Measurements from ENCODE around the gene LRP2.

The LRP2 gene

GRCh38 chr2:169388161-169388560 lies 25.8 kb upstream of the LRP2 start:
- Histone ChIP-seq H3K9me3 (ENCODE audit: control extremely low read depth in 1 of 5, control insufficient read depth in 4 of 5, insufficient read depth in 2 of 5, low read depth in 1 of 5, low read length in 4 of 5) (no peaks in the 10 kb centered on the region), H3K4me1 (ENCODE audit: control extremely low read depth in 1 of 4, control insufficient read depth in 4 of 4, insufficient read depth in 4 of 4, low read length in 3 of 4) (no peaks in the 10 kb centered on the region), H3K27ac (ENCODE audit: insufficient read depth in 1 of 2, low read depth in 1 of 2, low read length in 2 of 2, poor library complexity in 1 of 2, severe bottlenecking in 2 of 2) (no peak overlapping the region), H3K36me3 (ENCODE audit: control insufficient read depth in 4 of 4, insufficient read depth in 4 of 4, low read length in 3 of 4) (no peaks in the 10 kb centered on the region), H3K27me3 (replicated peaks in 2 of 5; ENCODE audit: control insufficient read depth in 4 of 5, insufficient read depth in 5 of 5, low read length in 4 of 5) (no peaks in the 10 kb centered on the region), H3K4me3 (ENCODE audit: control insufficient read depth in 1 of 7, extremely low read depth in 1 of 7, insufficient read depth in 4 of 7, low read depth in 2 of 7, low read length in 6 of 7) (no peak overlapping the region)
- CTCF ChIA-PET = interaction anchor here (1.2 kb wide), 1 partner anchor 11 kb away, joined by 3 read pairs; no protein-coding TSS in a partner anchor
- WGBS (ENCODE audit: insufficient coverage) = 67% methylated on average over 3 of the region's 3 CpGs
- POLR2A ChIA-PET = no interaction called here
- no peak for DNase-seq

GRCh38 chr2:169386722-169387121 lies 24.4 kb upstream of the LRP2 start:
- ChIA-PET CTCF (no interaction called here), POLR2A (no interaction called here)
- Histone ChIP-seq H3K4me3 (ENCODE audit: control insufficient read depth in 1 of 7, extremely low read depth in 1 of 7, insufficient read depth in 4 of 7, low read depth in 2 of 7, low read length in 6 of 7) (no peak overlapping the region), H3K36me3 (ENCODE audit: control insufficient read depth in 4 of 4, insufficient read depth in 4 of 4, low read length in 3 of 4) (no peaks in the 10 kb centered on the region), H3K4me1 (ENCODE audit: control extremely low read depth in 1 of 4, control insufficient read depth in 4 of 4, insufficient read depth in 4 of 4, low read length in 3 of 4) (no peaks in the 10 kb centered on the region), H3K9me3 (ENCODE audit: control extremely low read depth in 1 of 5, control insufficient read depth in 4 of 5, insufficient read depth in 2 of 5, low read depth in 1 of 5, low read length in 4 of 5) (no peaks in the 10 kb centered on the region), H3K27ac (ENCODE audit: insufficient read depth in 1 of 2, low read depth in 1 of 2, low read length in 2 of 2, poor library complexity in 1 of 2, severe bottlenecking in 2 of 2) (no peak overlapping the region), H3K27me3 (replicated peaks in 2 of 5; ENCODE audit: control insufficient read depth in 4 of 5, insufficient read depth in 5 of 5, low read length in 4 of 5) (peaks cover 0 to 2% (median 0%) of the 10 kb centered on the region in 5 experiments)
- no peak for DNase-seq
- WGBS (ENCODE audit: insufficient coverage) = 14% methylated on average over 1 of the region's 2 CpGs

- WGBS (ENCODE audit: insufficient coverage) = no CpG with 5 or more reads among the region's 6 CpGs
- ChIA-PET POLR2A (no interaction called here), CTCF (no interaction called here)
- H3K36me3 ChIP-seq (ENCODE audit: control insufficient read depth in 4 of 4, insufficient read depth in 4 of 4, low read length in 3 of 4) = no peaks in the 10 kb centered on the region
- no peak overlapping the region for H3K27ac ChIP-seq (ENCODE audit: insufficient read depth in 1 of 2, low read depth in 1 of 2, low read length in 2 of 2, poor library complexity in 1 of 2, severe bottlenecking in 2 of 2)
- peaks cover 0 to 2% (median 0%) of the 10 kb centered on the region in 5 experiments for H3K27me3 ChIP-seq (replicated peaks in 2 of 5; ENCODE audit: control insufficient read depth in 4 of 5, insufficient read depth in 5 of 5, low read length in 4 of 5)
- H3K4me3 ChIP-seq (ENCODE audit: control insufficient read depth in 1 of 7, extremely low read depth in 1 of 7, insufficient read depth in 4 of 7, low read depth in 2 of 7, low read length in 6 of 7) = no peak overlapping the region
- no peak for DNase-seq
- H3K4me1 ChIP-seq (ENCODE audit: control extremely low read depth in 1 of 4, control insufficient read depth in 4 of 4, insufficient read depth in 4 of 4, low read length in 3 of 4) = no peaks in the 10 kb centered on the region
- no peaks in the 10 kb centered on the region for H3K9me3 ChIP-seq (ENCODE audit: control extremely low read depth in 1 of 5, control insufficient read depth in 4 of 5, insufficient read depth in 2 of 5, low read depth in 1 of 5, low read length in 4 of 5)
These were observed 22.5 kb upstream of the LRP2 start for GRCh38 chr2:169384816-169385215.

- Histone ChIP-seq H3K4me1 (ENCODE audit: control extremely low read depth in 1 of 4, control insufficient read depth in 4 of 4, insufficient read depth in 4 of 4, low read length in 3 of 4) (peaks cover 0 to 6% (median under 1%) of the 10 kb centered on the region in 4 experiments), H3K27me3 (replicated peaks in 2 of 5; ENCODE audit: control insufficient read depth in 4 of 5, insufficient read depth in 5 of 5, low read length in 4 of 5) (no peaks in the 10 kb centered on the region), H3K4me3 (ENCODE audit: control insufficient read depth in 1 of 7, extremely low read depth in 1 of 7, insufficient read depth in 4 of 7, low read depth in 2 of 7, low read length in 6 of 7) (no peak overlapping the region), H3K27ac (ENCODE audit: insufficient read depth in 1 of 2, low read depth in 1 of 2, low read length in 2 of 2, poor library complexity in 1 of 2, severe bottlenecking in 2 of 2) (no peak overlapping the region), H3K9me3 (ENCODE audit: control extremely low read depth in 1 of 5, control insufficient read depth in 4 of 5, insufficient read depth in 2 of 5, low read depth in 1 of 5, low read length in 4 of 5) (no peaks in the 10 kb centered on the region), H3K36me3 (ENCODE audit: control insufficient read depth in 4 of 4, insufficient read depth in 4 of 4, low read length in 3 of 4) (no peaks in the 10 kb centered on the region)
- WGBS (ENCODE audit: insufficient coverage) = 100% methylated on average over 1 of the region's 4 CpGs
- ChIA-PET POLR2A (no interaction called here), CTCF (no interaction called here)
- DNase-seq = no peak
These were observed 10.2 kb upstream of the LRP2 start for GRCh38 chr2:169372561-169372960.

GRCh38 chr2:169366066-169366465 lies 3.7 kb upstream of the LRP2 start:
- ChIA-PET CTCF (no interaction called here), POLR2A (no interaction called here)
- Histone ChIP-seq H3K36me3 (ENCODE audit: control insufficient read depth in 4 of 4, insufficient read depth in 4 of 4, low read length in 3 of 4) (no peaks in the 10 kb centered on the region), H3K27me3 (replicated peaks in 2 of 5; ENCODE audit: control insufficient read depth in 4 of 5, insufficient read depth in 5 of 5, low read length in 4 of 5) (peaks cover 0 to 36% (median 21%) of the 10 kb centered on the region in 5 experiments), H3K9me3 (ENCODE audit: control extremely low read depth in 1 of 5, control insufficient read depth in 4 of 5, insufficient read depth in 2 of 5, low read depth in 1 of 5, low read length in 4 of 5) (no peaks in the 10 kb centered on the region), H3K27ac (ENCODE audit: insufficient read depth in 1 of 2, low read depth in 1 of 2, low read length in 2 of 2, poor library complexity in 1 of 2, severe bottlenecking in 2 of 2) (no peak overlapping the region), H3K4me3 (ENCODE audit: control insufficient read depth in 1 of 7, extremely low read depth in 1 of 7, insufficient read depth in 4 of 7, low read depth in 2 of 7, low read length in 6 of 7) (no peak overlapping the region), H3K4me1 (ENCODE audit: control extremely low read depth in 1 of 4, control insufficient read depth in 4 of 4, insufficient read depth in 4 of 4, low read length in 3 of 4) (peaks cover 7 to 43% (median 38%) of the 10 kb centered on the region in 4 experiments)
- no peak for DNase-seq

- H3K36me3 ChIP-seq (ENCODE audit: control insufficient read depth in 4 of 4, insufficient read depth in 4 of 4, low read length in 3 of 4) = no peaks in the 10 kb centered on the region
- ChIA-PET CTCF (interaction anchor here (0.6 to 0.8 kb wide), 2 partner anchors 23 to 96 kb away, joined by 3 read pairs; no protein-coding TSS in a partner anchor), POLR2A (no interaction called here)
- H3K4me3 ChIP-seq (ENCODE audit: control insufficient read depth in 1 of 7, extremely low read depth in 1 of 7, insufficient read depth in 4 of 7, low read depth in 2 of 7, low read length in 6 of 7) = peak overlapping the region in 6 of 7 experiments; percentile 61 to 92 (median 84)
- H3K27ac ChIP-seq (ENCODE audit: insufficient read depth in 1 of 2, low read depth in 1 of 2, low read length in 2 of 2, poor library complexity in 1 of 2, severe bottlenecking in 2 of 2) = no peak overlapping the region
- H3K4me1 ChIP-seq (ENCODE audit: control extremely low read depth in 1 of 4, control insufficient read depth in 4 of 4, insufficient read depth in 4 of 4, low read length in 3 of 4) = peaks cover 6 to 39% (median 38%) of the 10 kb centered on the region in 4 experiments
- H3K9me3 ChIP-seq (ENCODE audit: control extremely low read depth in 1 of 5, control insufficient read depth in 4 of 5, insufficient read depth in 2 of 5, low read depth in 1 of 5, low read length in 4 of 5) = no peaks in the 10 kb centered on the region
- peaks cover 0 to 44% (median 26%) of the 10 kb centered on the region in 5 experiments for H3K27me3 ChIP-seq (replicated peaks in 2 of 5; ENCODE audit: control insufficient read depth in 4 of 5, insufficient read depth in 5 of 5, low read length in 4 of 5)
- DNase-seq = peak in 2 of 3 donors; percentile 60 to 71
- WGBS (ENCODE audit: insufficient coverage) = 0% methylated on average over 3 of the region's 4 CpGs
These were observed 2.7 kb upstream of the LRP2 start for GRCh38 chr2:169365029-169365480.

GRCh38 chr2:169363560-169364150 lies 1.3 kb upstream of the LRP2 start:
- Histone ChIP-seq H3K9me3 (ENCODE audit: control extremely low read depth in 1 of 5, control insufficient read depth in 4 of 5, insufficient read depth in 2 of 5, low read depth in 1 of 5, low read length in 4 of 5) (no peaks in the 10 kb centered on the region), H3K4me3 (ENCODE audit: control insufficient read depth in 1 of 7, extremely low read depth in 1 of 7, insufficient read depth in 4 of 7, low read depth in 2 of 7, low read length in 6 of 7) (peak overlapping the region in 6 of 7 experiments; percentile 61 to 92 (median 84)), H3K4me1 (ENCODE audit: control extremely low read depth in 1 of 4, control insufficient read depth in 4 of 4, insufficient read depth in 4 of 4, low read length in 3 of 4) (peaks cover 6 to 39% (median 37%) of the 10 kb centered on the region in 4 experiments), H3K27me3 (replicated peaks in 2 of 5; ENCODE audit: control insufficient read depth in 4 of 5, insufficient read depth in 5 of 5, low read length in 4 of 5) (peaks cover 0 to 51% (median 30%) of the 10 kb centered on the region in 5 experiments), H3K36me3 (ENCODE audit: control insufficient read depth in 4 of 4, insufficient read depth in 4 of 4, low read length in 3 of 4) (no peaks in the 10 kb centered on the region), H3K27ac (ENCODE audit: insufficient read depth in 1 of 2, low read depth in 1 of 2, low read length in 2 of 2, poor library complexity in 1 of 2, severe bottlenecking in 2 of 2) (no peak overlapping the region)
- ChIA-PET CTCF (no interaction called here), POLR2A (no interaction called here)
- DNase-seq = peak in 2 of 3 donors; percentile 66 to 79
- WGBS (ENCODE audit: insufficient coverage) = 1% methylated on average over 16 of the region's 26 CpGs

Data from common myeloid progenitor, CD34-positive (primary cell).